Esophagus muscularis mucosa (tissue), 3 donors: ENCODE measurements around the gene INPP5A.

Experiments used
- EP300 ChIP-seq: sonication (generic); formaldehyde crosslinking; IDR thresholded peaks from one replicate; pipeline ENCODE4 v1.6.1; 2017; ENCODE audit warnings: antibody characterized with exemption
- TF ChIP-seq, protein P1 (sequence below), 3 experiments: fragments of 200-600 bp in 2 of 3; fragments of 450-650 bp in 1 of 3; sonication (generic) in 2 of 3; IDR thresholded peaks; one replicate each; pipeline ENCODE4 v1.5.1; 2017 to 2019; ENCODE audit warnings: antibody characterized with exemption in 3 of 3, mild to moderate bottlenecking in 2 of 3, moderate library complexity in 1 of 3

DNA sequence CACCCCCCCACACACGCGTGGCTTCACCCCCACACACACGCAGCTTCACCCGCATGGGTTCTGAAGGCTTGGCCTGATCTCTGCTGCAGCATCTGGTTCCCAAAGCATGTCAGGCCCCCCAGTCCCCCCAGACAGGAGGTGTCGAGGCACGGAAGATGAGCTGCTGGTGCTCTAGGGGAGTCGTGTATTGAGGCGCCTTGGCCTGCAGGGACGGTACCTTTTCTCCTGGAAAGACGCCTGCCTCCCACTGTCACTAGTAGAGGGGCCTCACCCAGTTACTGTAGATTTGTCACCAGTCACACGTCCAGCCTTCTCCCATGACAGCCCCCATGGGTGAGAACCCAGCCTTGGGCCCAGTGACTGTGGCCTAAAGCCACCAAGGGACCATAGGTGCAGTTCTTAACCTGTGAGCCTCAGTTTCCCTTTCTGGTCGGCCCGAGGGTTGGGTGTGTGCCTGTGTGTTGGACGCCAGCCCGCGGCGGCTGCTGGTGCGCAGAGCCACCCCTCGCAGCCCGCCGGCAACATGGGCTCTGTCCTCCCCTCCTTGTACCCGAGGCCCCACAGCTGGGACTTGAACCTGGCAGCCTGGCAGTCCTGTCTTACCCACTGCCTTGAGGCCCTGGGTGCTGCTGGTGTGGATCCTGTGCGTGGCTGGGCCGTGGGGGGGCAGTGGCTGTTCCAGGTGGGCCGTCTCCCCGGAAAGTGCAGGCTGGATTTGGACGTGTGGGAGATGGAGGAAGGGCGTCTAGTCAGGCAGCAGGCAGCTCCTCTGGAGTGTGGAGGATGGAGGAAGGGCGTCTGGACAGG is 166.6 kb downstream of the INPP5A start:
- TF ChIP-seq, protein P1, sequence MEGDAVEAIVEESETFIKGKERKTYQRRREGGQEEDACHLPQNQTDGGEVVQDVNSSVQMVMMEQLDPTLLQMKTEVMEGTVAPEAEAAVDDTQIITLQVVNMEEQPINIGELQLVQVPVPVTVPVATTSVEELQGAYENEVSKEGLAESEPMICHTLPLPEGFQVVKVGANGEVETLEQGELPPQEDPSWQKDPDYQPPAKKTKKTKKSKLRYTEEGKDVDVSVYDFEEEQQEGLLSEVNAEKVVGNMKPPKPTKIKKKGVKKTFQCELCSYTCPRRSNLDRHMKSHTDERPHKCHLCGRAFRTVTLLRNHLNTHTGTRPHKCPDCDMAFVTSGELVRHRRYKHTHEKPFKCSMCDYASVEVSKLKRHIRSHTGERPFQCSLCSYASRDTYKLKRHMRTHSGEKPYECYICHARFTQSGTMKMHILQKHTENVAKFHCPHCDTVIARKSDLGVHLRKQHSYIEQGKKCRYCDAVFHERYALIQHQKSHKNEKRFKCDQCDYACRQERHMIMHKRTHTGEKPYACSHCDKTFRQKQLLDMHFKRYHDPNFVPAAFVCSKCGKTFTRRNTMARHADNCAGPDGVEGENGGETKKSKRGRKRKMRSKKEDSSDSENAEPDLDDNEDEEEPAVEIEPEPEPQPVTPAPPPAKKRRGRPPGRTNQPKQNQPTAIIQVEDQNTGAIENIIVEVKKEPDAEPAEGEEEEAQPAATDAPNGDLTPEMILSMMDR (IDR thresholded peaks at IDR 0.05): no peak
- no peak for TF ChIP-seq EP300
